IPS-NIHi7 (cell line): Measurements from ENCODE around the gene C3orf22.

ENCODE experiments used
- DNase-seq: peaks from one replicate; pipeline ENCODE4 v3.0.0; 2012; ENCODE audit warnings: mixed read lengths; ENCODE audit errors: extremely low spot score

C3orf22 gene

DNA sequence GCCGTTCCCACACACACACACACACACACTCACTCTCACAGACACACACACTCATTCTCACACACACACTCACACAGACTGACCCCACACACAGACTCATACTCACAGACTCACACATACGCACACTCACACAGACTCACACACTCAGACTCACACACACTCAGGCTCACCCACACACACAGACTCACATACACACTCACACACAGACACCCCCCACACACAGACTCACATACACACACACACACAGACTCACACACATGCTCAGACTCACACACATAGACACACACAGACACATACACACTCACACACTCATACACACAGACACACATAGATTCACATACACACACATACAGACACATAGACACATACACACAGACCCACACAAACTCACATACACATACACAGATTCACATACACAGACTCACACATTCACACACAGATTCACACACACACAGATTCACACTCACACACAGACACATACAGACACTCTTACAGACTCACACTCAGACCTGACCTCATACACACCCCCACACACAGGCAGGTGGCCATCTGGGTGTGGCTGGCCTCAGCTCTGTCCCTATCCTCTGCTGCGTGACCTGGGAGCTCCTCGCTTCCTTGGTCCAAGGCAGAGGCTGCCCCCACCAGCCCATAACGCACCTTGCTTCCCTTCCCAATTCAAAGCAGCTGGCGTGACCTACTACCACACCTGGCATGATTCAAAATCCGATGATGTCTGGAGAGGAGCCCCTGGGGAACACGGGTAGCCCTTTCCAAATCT lies 1.9 kb downstream of the C3orf22 start:
- DNase-seq, result peak; percentile 9

DNA sequence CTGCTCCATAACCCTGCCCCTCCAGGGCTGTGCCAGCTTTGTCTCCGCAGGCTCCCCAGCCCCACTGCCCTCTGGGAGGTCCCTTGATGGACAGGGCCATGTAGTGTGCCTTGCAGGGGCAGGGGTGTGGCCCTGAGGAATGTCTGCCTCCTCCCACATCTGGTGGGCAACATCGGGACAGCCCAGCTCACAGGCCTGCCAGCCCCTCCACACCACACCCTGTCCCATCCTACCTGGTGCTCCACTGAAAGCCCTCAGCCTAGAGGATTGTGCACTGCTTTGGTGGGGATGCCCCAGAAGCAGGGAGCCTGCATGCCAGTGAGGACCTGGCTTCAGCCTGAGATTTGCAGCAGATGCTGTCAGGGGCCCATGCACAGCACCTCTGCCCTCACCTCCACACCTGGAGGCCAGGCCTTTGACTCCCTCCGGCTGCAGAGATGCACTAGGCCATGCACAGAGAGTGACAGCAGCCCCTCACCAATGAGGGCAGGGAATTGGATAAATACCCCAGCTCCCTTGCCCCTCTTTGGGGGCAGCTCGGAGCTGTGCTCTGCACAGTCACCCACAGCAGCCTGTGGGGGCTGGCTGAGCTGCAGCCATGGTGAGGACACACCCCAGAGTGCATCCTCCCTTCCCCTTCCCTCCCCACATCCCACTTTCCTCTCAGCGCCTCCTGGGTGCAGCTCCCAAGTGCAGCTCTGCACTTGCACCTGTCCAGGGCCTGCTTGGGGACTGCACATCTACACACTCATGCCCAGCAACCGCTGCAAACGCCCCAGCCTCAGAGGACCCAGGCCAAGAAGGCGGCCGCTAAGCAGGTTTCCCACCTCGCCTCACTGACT lies 2.7 kb downstream of the C3orf22 start:
- peak; percentile 7 for DNase-seq

DNA sequence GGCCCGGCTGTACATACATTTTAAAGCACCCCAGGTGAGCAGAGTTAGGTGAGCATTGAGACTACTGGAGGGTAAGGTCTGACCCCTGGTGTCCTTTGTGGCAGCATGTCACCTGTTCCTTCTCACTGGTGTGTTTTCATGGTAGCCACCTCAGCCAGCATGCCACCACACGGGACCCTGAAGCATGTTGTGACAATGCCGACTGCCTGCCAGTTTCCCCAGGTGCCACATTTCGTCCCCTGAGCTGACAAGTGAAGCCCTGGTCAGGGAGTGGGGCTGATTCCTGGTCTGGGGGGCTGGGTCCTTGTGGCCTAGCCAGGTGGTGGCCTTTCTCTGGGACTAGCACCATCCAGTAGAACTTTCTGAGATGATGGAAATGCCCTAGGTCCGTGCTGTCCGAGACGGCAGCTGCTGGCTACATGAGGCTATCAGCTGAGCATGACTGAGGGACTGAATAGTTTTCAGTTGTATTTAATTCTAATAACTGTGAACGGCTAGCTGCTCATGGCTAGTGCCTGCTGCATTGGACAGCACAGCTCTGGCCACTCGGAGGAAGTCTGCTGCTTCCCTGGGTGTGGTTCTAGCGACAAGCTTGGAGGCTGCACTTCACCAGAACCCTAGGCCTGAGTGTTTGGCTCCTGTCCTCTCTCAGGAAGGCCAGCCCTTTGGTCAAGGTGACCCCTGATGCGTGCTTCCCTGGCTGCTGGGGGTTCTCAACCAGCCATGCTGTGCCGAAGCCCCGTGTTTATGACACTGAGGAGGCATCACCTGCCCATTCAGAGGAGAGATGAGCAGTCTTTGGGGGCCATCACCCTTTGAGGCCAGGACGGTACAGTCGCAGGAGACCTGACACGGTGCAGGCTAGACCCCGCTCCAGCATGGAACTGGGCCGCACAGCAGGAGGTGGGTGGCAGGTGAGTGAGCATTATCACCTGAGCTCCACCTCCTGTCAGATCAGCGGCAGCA lies 3.9 kb downstream of the C3orf22 start:
- DNase-seq, result peak; percentile 5

DNA sequence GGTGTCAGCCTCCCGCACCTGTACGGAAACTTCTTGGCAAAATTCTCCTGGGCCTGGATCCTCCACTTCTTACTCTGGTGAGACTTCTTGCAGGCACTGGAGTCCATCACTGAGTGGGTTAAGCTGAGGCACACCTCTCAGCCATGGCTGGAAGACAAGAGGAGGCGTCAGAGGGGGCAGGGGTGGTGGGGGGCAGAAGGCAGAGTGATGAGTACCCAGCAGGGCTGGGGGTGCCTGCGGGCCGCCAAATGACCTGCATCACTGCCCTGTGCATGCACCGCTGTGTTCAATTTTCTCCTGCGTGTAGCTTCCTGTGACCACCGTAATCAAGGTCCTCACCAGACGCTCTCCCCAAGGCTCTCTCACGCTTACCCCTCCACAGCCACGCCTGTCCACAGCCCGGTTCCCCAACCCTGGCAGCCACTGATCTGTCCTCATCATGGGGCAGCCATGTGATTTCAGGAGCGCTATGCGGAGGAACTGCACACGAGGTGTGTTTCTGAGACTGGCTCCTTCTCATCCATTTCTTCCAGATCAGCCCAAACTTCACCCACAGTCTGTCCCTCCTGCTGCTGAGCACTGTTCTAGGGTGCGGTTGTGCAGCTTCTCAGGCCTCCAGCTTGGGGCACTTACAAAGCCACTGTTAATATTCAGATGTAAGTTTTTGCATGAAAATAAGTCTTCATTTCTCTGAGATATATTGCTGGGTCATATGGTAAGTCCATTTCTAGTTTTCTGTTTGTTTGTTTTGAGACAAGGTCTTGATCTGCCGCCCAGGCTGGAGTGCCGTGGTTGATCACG lies 5.2 kb downstream of the C3orf22 start:
- peak; percentile 6 for DNase-seq

DNA sequence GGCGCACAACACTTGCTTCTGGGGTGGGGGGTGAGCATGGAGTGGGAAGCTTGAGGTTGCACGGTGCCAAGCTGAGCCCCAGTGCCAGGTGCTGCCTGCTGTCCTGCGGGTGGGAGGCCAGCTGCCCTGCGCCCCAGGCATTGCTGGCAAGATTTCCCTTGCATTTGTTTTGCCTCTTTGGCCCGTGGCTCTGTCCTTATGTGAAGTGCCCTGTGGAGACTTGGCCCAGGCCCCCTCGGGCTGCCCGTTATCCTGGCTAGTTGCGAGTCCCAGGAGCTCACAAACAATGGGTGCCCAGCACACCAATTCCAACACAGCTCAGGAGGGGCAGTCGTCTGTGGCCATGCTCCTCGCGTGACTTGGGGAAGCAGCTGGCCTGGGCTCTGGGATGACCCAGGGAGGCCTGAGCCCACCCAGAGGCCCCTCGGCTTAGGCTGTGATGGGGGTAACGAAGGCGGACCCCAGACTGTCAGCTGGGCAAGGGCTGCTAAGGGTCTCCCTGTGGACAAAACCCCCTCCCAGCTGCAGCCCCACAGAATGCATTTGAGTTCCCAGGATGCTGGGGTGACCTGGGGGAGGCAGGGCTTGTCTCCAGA lies 5.9 kb downstream of the C3orf22 start:
- peak; percentile 4 for DNase-seq

DNA sequence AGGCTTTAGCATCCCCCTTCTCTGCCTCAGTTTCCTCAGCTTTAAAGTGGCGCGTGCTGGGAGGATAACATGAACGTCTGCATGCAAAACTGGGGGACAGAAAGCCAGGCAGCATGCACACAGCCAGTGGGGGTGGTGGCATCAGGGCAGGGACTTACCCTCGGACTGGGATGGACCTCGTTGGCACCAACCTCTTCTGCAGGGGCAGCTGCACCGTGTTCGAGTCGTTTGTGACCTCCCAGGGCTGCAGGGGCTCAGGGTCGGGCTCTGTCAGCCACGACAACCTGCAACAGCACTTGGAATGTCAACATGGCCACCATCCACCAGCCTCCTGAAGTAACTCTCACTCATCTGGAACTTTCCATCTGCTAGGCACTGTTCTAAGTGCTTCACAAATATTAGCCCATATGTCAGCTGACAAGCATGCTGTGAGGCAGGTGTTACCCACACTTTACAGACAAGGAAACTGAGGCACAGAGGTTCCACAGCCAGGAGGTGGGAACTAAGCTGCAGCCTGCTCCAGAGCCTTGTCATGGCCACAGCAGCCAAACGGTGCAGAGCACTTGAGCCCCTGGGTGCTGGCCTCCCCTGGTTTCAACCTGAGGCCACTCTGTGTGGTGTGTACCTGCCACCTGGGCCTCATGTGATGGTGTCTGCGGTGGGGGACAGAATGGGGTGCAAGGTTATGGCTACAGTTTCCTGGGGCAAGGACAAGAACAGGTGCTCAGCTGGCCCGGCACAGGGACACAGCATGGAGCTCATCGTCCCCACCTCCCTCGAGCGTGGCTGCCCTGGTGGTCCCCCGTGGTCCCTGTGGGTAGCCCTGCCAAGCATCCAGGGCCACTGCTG lies 6.7 kb downstream of the C3orf22 start:
- DNase-seq, result peak; percentile 6

DNA sequence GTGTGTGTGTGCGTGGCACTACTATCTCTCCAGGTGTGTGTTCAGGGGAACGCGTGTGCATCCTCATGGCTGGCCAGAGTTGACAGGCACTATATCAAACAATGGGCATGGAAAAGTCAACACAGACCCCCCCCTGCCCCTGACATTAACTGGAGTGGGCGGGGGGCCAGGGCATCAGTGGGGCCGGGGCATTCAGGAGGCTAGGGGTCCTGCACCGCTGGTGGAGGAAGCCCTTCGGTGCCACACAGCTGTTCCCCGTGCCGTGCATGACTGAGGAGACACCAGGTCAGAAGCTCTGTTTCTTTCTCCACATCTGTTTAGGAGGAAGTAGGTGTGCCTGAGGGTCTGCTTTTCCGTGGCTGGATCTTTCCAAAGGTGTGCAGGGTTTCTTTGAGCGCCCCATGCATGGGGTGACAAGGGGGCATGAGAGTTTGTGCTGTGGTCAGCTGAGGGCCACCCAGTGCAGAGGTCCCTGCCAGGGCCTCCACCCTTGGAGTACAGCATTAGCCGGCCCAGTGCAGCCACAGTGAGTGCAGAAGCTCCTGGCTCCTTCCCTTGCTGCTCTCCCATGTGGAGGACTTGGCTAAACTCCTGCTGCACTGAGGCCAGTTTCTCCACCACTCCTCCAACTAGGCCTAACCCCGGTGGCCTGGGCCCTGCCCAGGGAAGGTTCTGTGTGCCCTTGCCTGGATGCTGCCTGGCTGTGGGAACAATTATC lies 7.5 kb downstream of the C3orf22 start:
- DNase-seq, result peak; percentile 7

DNA sequence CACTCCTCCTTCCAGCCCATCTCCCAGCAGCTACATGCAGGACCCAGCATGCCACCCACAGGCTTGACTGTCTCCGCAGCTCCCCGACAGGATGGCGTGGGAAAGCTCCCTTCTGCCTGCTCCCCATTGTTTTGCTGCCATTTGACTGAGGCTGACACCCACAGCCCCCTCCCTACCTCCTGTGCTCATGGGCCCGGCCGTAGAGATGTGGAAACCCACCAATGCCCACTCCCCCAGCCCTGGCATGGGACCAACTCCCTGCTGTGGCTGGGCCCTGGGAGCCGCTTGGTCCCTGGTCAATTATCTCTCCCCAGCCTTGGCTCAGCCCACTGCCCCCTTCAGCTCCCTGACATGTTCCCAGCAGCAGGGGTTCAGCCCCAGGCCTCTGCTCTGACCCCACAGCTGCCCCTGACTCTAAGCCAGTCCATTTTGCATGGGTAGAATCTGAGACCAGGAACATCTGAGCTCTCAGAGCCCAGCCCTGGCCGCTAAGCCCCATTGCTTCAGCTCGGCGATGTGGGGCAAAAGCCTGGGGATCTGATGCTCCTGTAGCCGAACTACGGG lies 8.2 kb downstream of the C3orf22 start:
- DNase-seq, result no peak

DNA sequence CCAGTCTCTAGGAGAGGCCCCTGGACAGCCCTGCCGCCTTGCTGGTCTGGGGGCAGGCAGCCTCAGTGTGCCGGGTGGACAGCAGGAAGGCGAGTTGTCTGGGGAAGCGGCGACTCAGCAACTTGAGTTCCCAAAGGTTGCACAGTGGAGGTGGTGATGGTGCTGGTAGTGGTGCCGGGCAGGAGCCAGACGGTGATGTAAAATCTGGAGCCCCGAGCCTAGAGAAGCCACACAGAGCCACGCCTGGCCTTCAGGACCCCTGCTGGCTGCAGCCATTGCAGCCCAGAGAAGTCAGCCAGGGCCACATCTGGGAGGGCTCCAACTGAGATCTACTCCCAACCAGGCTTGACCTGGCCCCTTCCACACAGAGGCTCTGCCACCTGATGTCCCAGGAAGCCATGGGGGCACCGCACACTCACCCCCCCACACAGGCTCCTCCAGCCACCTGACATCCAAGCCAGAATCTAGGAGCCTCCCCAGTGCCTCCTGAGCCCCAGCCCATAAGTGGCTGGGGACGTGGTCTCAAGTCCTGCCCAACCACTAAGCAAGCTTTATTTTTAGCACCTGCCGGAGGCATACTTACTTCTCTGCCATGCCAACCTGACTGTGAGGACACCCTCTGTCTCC lies 8.8 kb downstream of the C3orf22 start:
- DNase-seq, result peak; percentile 16

DNA sequence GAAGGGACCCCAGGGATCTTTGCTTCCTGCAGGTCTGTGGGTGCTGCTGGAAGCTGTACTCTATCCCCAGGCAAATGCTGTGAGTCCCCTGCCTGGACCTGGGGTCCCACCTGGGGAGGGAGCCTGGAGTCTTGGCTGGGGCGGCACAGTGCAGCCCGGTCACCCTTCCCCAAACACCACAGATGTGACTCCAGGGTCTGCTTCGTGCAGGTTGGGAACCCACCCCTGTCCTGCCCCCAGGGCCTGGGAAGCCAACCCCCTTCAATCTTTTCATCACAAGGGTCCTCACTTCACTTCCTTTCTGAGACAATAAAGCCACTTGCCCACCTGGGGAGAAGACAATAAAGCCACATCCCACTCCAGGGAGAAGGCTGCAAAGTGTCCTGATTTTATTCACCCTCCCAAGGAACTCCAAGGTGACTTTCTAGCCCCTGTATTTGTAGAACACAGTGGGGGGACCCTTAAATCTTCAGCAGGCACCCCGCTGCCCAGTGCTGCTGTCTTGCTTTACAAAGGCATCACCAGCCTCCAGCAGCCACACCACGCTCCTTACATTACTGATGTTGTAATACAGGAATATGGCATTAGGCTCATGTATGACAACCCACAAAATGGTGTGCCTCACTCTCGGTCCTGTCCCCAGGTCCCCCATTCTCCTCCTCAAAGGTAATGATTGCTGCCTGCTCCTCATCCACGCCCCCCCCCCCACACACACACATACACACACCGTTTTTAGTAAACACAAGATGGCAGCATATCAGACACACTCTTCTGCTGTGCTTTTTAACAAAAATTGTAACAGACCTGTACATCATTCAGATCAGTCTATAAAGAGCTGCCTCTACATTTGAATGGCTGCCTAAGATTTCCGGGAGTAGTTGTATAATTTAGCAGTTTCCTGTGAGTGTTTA lies 9.9 kb downstream of the C3orf22 start:
- peak; percentile 56 for DNase-seq

DNA sequence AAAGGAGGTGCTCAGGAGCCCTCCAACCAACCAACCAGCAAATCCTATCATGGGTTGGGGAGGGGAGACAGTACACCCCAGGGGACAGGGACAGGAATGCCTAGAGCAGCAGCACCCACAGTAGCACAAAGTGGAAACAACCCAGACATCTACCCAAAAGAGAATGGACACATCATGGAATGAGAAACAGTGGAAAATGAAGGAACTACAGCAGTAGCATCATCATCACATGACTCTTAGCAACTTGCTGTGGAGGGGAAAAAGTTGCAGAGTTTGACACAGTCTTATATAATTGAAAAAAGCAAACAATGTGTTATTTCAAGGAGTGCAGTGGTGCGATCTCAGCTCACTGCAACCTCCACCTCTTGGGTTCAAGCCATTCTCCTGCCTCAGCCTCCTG lies 11.0 kb downstream of the C3orf22 start:
- DNase-seq, result peak; percentile 6

DNA sequence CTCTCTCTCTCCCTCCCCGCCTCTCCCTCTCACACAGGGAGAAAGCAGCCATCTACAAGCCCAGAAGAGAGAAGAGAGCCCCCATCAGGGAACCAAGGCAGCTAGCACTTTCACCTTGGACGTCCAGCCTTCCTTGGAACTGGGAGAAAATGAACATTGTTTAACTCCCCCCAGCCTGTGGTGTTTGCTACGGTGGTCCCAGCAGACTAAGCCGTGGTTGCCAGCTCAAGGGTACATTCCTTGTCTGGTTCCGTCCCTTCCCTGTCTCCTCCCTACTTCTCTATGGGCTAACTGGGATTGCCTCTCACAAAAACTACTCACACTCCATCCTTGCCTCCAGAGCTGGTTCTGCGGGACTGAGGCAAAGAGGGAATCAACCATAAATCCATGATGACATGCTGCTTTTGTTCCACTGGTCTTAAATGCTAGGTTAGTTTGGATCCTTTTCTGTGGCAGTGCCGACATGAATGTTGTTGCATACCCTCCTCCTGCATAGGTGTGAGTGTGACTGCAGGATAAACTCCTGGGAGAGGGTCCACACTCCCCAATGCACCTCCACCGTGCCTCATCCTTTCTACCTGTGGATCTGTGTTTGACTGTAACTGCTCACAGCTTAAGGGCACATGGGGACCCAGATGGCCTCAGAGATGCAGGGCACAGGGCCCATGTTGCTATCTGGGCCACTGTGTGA lies 12.0 kb downstream of the C3orf22 start:
- DNase-seq, result peak; percentile 7

DNA sequence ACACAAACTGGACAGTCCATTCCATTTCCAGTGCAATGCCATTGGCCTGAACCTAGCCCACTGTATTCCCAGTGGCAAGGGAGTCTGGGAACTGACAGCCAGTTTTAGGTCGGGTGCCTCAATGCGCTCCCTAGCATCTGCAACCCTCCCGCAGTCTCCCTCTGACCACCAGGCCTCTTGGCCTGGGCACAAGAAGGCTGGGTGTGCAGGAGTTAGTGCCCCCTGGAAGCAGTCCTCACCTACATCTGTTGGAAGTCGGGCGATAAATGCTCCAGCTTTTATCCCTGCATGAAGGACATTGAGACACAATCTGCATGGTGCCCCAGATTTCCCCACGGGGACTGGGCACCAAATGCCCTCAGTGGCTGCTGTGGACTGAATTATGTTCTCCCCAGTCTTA lies 12.7 kb downstream of the C3orf22 start:
- peak; percentile 3 for DNase-seq

DNA sequence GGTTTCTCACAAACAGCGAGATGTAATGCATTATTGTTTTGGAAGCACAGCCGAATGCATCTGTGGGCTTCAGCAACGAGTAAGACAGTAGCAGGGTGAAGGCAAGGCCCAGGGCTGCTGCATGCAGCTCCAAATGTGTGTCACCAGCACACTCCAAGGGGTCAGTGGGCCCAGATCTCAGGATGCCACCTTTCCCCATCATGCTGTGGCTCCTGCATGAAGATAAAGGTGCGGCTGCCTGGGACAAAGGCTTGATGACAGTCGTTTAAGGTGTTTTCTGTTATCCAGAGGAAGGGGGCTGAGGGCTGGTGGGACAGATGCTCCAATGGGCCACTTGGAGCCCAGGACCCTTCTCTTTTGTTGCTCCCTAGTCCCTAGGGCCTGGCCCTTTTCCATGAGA lies 13.2 kb downstream of the C3orf22 start:
- peak; percentile 7 for DNase-seq

DNA sequence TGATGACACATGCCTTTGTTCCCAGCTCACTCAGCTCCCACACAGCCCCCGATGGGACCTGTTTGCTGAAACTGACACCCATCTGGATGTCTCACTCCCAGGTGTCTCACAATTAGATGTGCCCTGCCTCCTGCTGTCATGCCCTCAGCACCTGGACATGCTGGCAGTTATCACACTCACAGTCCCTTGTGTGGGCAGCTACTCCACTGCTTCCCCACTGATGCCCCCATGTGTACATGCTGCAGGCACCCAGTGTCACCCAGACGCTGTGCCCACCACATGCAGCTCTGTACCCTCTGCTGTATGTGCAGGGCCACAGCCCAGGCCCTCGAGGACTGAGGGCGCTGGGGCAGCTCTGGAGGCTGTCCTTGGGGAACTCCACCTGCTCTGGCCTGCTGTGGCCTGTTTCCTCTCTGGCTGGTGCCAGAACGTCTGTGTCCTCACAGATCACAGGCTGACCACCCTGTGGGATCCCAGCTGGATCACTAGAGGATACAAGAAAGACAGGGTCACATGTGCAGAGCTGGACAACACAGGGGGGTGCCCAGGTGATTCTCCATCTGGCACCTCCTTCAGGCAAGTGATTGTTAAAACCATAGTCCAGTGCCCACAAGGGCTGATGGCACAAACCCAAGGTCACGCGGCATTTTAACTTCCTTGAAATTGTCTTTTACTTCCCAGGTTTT lies 14.0 kb downstream of the C3orf22 start:
- peak; percentile 5 for DNase-seq
